HepG2 (cell line): ENCODE results near the gene GNAI2. TPM values are rescaled to one million over a fixed set of nuclear protein-coding genes. Genes with fewer than 3 reads are reported as not detected.
A peak's percentile ranks its signal among the peaks of the same experiment; 100 is the strongest.

Source experiments
- ATF2 ChIP-seq: sonication (generic); formaldehyde crosslinking; IDR thresholded peaks from 2 replicates; pipeline ENCODE4 v1.4.0; 2020; ENCODE audit warnings: missing genetic modification reagents
- FIP1L1 ChIP-seq: fragments of 200-400 bp; formaldehyde crosslinking; IDR thresholded peaks from 2 replicates; pipeline ENCODE4 v1.6.1; 2018; ENCODE audit warnings: low read depth, mild to moderate bottlenecking, low read length, moderate library complexity, borderline replicate concordance; ENCODE audit not compliant: insufficient read depth
- GLMP ChIP-seq: sonication (generic); formaldehyde crosslinking; IDR thresholded peaks from 2 replicates; pipeline ENCODE4 v1.9.0; 2021; ENCODE audit warnings: missing genetic modification reagents, mild to moderate bottlenecking, borderline replicate concordance
- MNT ChIP-seq: fragments of 450-650 bp; IDR thresholded peaks from 2 replicates; pipeline ENCODE4 v1.6.1; 2016
- PATZ1 ChIP-seq: sonication (generic); formaldehyde crosslinking; IDR thresholded peaks from 2 replicates; pipeline ENCODE4 v1.4.0; 2020; ENCODE audit warnings: missing genetic modification reagents
- SP4 ChIP-seq: sonication (generic); formaldehyde crosslinking; IDR thresholded peaks from 2 replicates; pipeline ENCODE4 v1.8.1; 2023; ENCODE audit warnings: mild to moderate bottlenecking, missing genetic modification reagents
- UBTF ChIP-seq: sonication (generic); formaldehyde crosslinking; IDR thresholded peaks from 2 replicates; pipeline ENCODE4 v1.4.0; 2020; ENCODE audit warnings: mild to moderate bottlenecking, missing genetic modification reagents
- YEATS4 ChIP-seq: sonication (generic); formaldehyde crosslinking; IDR thresholded peaks from 2 replicates; pipeline ENCODE4 v1.4.0; 2020; ENCODE audit warnings: missing genetic modification reagents, borderline replicate concordance
- ZBTB25 ChIP-seq: IDR thresholded peaks from 2 replicates; pipeline ENCODE4 v1.6.1; 2018; ENCODE audit warnings: missing genetic modification reagents
- ZBTB26 ChIP-seq: IDR thresholded peaks from 2 replicates; pipeline ENCODE4 v1.6.1; 2016; ENCODE audit warnings: missing compliant biosample characterization, missing genetic modification reagents, borderline replicate concordance
- ZFX ChIP-seq: sonication (generic); formaldehyde crosslinking; IDR thresholded peaks from 2 replicates; pipeline ENCODE4 v1.4.0; 2020; ENCODE audit warnings: mild to moderate bottlenecking, low read depth, missing genetic modification reagents, moderate library complexity
- ZNF138 ChIP-seq: sonication (generic); formaldehyde crosslinking; IDR thresholded peaks from 2 replicates; pipeline ENCODE4 v1.5.0; 2020; ENCODE audit warnings: mild to moderate bottlenecking, low read depth, missing genetic modification reagents
- ZNF232 ChIP-seq: sonication (generic); formaldehyde crosslinking; IDR thresholded peaks from 2 replicates; pipeline ENCODE4 v1.4.0; 2020; ENCODE audit warnings: missing genetic modification reagents, borderline replicate concordance
- ZNF430 ChIP-seq: sonication (generic); formaldehyde crosslinking; IDR thresholded peaks from 2 replicates; pipeline ENCODE4 v1.9.0; 2021; ENCODE audit warnings: mild to moderate bottlenecking, missing genetic modification reagents
- ZNF746 ChIP-seq: sonication (generic); formaldehyde crosslinking; IDR thresholded peaks from 2 replicates; pipeline ENCODE4 v1.8.0; 2022; ENCODE audit warnings: mild to moderate bottlenecking, missing genetic modification reagents
- ZSCAN21 ChIP-seq: sonication (generic); formaldehyde crosslinking; IDR thresholded peaks from 2 replicates; pipeline ENCODE4 v1.8.0; 2022; ENCODE audit warnings: mild to moderate bottlenecking, missing genetic modification reagents, moderate library complexity, borderline replicate concordance
- polyA plus RNA-seq, 8 experiments: library from polyadenylated mRNA; depleted of rRNA in 3 of 8; stranded (reverse) in 7 of 8; unstranded in 1 of 8; fragments of >200 nt; fragmentation: Illumina TruSeq in 4 of 8; extraction: Trizol in 4 of 8; gene quantifications; 2 replicates each; pipeline versions ENCODE4 v1.2.1 to v1.2.3, GENCODE V29; 2011 to 2016; ENCODE audit warnings: low read depth in 4 of 8, missing spikeins in 1 of 8, mixed read lengths in 1 of 8; ENCODE audit not compliant: insufficient read depth in 1 of 8
- total RNA-seq, 5 experiments: library from RNA; depleted of rRNA; stranded (reverse); fragments of >200 nt; fragmentation: Illumina TruSeq; extraction: Trizol; gene quantifications; 2 replicates each; pipeline ENCODE4 v1.2.3, GENCODE V29; 2016; ENCODE audit warnings: low read depth in 1 of 5

Gene GNAI2
- total and polyA plus RNA-seq, 2 of the 13 experiments (the other 11 are each of a cell fraction or from before 2014, with no cell fraction given): 51.1 to 66.2 TPM

- TF ChIP-seq ZSCAN21 (CRISPR knock-in tag) (no peak; the same call in 1 of the 2 replicates), YEATS4 (CRISPR knock-in tag) (no peak), SP4 (CRISPR knock-in tag) (no peak), UBTF (CRISPR knock-in tag) (peak; percentile 50; the same call in 1 of the 2 replicates), ATF2 (CRISPR knock-in tag) (no peak), PATZ1 (CRISPR knock-in tag) (peak; percentile 95), ZBTB25 (no peak), ZNF430 (CRISPR knock-in tag) (no peak), FIP1L1 (no peak), ZNF138 (CRISPR knock-in tag) (no peak), ZFX (peak; percentile 45; the same call in 1 of the 2 replicates), ZBTB26 (no peak), MNT (peak; percentile 74), ZNF746 (CRISPR knock-in tag) (no peak; the same call in 1 of the 2 replicates), ZNF232 (CRISPR knock-in tag) (no peak), GLMP (CRISPR knock-in tag) (no peak)
These were observed 30.4 kb upstream of the GNAI2 start (continued) for GRCh38 chr3:50205413-50206276.
